GM18858 (cell line): ENCODE results near the gene DNA2.

Source experiments
- ATAC-seq: cut with Tn5 transposase; IDR thresholded peaks from one replicate; pipeline ENCODE4 v1.9.1; 2021; ENCODE audit not compliant: unreplicated experiment

The DNA2 gene

DNA sequence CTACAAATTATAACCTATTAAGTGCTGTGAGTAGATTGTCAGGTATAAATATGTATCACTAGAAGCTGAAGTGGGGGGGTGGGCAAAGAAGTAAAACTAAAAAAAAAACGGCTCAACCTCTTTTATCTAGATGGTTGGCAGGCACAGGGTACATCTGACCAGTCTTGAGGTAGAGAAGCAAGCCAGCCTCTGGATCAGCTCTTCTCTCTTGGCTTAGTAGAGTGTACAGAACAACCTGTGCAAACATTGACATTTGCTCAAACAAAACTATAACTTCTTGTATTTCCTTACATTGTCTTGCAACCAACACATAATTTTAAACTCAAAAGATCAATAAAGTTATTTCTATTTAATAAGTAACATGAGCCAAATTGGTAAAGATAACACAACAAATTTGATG, 25.6 kb downstream of the DNA2 start:
- no peak for ATAC-seq

DNA sequence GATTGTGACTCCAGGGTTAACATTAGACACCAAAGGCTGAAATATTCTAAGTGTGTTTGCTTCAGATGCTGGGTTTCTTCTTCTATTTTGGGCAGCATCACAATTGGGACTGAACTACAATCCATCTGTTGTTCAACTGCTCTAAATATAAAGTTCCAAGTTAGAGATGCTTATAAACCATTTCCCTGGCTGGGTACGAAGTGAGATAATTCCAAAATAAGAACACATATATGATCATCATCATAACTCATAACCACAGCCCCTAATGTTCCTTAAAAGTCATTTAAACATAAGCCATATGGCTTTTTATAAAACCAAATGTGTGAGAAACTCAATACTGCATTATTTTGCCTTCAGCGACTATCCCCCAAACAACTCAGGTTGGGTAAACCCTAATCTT, 28.8 kb downstream of the DNA2 start:
- no peak for ATAC-seq

DNA sequence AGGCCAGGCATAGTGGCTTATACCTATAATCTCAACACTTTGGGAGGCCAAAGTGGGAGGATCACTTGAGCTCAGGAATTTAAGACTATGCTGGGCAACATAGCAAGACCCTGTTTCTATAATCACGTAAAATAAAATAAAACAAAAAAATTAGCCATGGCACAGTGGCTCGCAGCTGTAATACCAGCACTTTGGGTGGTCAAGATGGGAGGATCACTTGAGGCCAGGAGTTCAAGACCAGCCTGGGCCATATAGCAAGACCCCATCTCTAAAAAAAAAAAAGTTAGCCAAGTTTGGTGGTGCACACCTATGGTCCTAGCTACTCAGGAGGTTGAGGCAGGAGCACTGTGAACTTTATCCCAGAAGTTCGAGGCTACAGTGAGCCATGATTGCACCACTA, 30.9 kb downstream of the DNA2 start:
- no peak for ATAC-seq

DNA sequence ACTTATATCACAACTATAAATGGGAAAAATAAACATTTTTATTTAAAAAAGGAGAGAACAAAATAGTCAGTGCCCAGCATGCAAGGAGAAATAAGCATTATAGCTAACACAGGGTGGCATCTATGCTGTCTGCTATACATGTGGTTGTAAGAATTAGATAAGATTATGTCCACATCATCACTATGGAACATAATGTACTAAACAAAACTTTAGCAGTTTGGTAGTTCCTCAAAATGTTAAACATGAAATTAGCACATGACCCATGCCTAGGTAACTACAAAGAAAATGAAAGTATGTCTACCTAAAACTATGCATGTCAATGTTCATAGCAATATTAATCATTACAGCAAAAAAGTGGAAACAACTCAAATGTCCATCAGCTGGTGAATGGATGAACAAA, 36.0 kb downstream of the DNA2 start:
- ATAC-seq, result no peak

DNA sequence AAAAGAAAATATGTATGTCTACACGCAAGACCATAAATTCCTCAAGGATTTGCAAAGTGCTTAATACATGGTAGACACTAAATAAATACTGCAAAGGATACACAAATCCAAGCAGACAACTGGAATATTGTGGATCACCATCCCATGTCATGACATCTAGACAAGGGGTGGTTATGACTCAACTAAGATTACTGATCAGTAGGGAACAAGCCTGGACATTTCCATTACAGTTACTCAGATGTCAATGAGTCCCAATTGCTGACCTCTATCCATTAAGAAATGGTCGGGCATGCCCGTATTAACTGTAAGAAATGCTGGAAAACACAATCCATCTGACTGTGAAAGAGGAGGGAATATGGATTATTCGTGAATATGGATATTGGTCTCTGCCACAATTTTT, 37.1 kb downstream of the DNA2 start:
- ATAC-seq, result no peak

DNA sequence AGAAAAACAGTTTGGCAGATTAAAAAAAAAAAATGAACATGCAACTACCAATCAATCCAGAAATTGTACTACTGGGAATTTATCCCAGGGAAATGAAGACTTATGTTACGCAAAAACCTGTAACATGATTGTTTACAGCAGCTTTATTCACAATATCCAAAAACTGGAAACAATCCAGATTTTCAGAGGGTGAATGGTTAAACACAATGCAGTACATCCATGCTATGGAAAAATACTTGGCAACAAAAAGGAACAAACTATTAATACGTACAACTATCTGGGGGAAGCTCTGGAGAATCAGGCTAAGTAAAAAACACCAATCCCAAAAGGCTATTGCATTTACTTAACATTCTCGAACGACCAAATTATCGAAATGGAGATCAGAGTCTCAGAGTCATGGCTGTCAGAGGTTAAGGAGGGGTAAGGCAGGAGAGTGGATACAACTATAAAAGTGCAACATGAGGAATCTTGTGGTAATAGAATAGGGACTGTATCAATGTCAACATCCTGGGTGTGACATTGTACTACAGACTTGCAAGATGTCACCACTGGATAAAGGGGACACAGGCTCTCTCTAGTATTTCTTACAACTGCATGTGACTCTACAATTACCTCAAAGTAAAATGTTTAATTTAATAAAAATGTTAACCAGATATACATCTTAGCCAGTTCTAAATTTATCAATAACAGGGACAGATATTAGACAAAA, 43.2 kb downstream of the DNA2 start:
- no peak for ATAC-seq

DNA sequence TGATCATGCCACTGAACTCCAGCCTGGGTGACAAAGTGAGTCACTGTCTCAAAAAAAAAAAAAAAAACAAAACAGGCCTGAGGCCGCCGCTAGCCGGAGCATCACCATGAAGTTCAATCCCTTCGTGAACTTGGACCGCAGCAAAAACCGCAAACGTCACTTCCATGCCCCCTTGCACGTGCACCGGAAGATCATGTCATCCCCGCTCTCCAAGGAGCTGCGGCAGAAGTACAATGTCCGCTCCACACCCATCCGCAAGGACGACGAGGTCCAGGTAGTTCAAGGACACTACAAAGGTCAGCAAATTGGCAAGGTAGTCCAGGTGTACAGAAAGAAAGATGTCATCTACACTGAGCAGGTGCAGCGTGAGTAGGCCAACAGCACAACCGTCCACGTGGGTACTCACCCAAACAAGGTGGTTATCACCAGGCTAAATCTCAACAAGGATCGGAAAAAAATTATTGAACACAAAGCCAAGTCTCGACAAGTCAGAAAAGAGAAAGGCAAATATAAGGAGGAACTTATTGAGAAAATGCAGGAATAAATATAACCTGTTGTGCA, 47.2 kb downstream of the DNA2 start:
- ATAC-seq, result no peak

DNA sequence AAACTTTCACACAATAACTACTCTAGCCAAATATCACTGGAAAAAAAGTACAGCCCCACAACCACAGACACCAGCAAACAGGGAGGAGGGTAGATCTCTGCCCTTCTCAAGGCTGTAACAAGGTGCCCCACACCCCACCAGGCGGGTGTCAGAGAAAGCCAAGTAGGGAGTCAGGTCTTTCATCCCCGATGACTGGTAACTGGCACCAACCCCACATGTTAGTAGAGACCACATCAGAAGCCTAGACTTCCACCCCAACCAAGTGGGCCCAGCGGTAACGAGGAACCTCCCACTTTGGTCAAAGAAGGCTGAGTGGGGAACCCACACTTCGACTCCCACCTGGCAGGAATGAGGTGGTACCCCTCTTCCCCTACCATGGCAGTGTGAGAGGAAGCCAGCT, 48.3 kb downstream of the DNA2 start:
- ATAC-seq, result no peak

DNA sequence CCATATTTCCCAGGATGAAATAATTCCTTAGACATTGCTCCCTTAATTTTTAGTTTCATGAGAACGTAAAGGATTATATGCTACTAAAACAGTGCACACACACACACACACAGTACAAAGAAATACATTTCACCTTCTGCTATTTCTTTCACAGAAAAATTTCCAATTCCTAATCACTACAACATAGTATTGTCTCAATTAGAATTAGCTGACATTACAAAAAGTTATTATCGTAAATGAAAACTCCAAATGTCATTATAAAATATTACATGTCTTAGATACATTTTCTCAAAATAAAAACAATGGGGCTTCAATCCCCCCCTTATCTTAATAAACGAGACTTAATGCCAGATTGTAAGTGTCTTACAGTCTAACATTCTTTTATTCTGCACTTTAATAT, 52.4 kb downstream of the DNA2 start:
- ATAC-seq, result no peak

DNA sequence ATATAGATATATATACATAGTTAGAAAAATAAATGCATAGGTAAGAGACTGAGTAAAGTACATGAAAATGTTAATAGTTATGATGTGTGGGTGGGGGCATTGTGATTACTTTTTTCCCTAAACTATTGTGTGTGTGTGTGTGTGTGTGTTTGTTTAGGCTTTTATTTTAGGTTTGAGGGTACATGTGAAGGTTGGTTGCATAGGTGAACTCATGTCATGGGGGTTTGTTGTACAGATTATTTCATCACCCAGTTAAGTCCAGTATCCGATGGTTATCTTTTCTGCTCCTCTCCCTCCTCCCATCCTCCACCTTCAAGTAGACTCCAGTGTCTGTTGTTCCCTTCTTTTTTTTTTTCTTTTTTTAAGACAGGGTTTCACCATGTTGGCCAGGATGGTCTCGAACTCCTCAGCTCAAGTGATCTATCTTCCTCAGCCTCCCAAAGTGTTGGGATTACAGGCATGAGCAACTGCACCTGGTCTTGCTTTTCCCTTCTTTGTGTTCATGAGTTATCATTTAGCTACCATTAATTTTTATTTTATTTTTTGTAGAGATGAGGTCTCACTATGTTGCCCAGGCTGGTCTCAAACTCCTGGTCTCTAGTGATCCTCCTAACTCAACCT, 62.8 kb downstream of the DNA2 start:
- ATAC-seq, result no peak

DNA sequence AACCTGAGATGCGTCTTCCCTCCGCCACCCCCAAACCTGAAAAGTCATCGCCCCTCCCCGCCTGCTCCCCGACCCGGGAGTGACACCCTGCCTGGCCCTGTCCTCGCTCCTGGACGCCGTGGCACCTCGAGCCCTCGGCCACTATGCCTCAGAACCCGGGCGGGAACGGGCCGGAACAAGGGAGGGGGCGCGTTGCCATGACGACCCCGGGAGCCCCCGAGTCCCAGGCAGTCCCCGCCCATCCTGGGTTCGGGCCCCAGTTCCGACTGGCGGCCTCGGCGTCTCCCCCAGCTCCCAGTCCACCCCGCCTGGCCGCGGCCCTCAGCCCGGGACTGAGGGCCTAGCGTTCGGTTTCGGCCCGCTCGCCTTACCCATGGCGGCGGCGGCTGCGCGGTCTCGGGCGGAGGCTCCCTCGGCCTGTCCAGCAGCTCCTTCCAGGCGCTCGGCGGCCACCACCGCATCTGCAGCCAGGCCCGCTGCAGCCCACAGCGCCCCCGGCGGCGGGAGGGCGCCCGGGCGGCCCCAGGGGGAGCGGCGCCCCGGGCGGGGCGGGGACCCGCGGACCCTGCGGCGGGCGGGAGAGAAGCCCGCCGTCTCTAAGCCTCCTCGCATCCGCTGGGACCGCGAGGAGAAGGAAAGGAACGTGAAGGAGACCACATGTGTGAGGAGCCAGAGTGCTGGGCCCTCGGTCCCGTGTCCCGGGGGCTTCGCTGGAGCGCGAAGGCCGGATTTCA, 64.8 kb downstream of the DNA2 start, which contains the start of gene RUFY2:
Gene RUFY2 (minus strand): TSS at position 463 of the 734 bp plus-strand sequence. CDS start 88 bp downstream, at position 375.
- ATAC-seq, result peak; percentile 90

DNA sequence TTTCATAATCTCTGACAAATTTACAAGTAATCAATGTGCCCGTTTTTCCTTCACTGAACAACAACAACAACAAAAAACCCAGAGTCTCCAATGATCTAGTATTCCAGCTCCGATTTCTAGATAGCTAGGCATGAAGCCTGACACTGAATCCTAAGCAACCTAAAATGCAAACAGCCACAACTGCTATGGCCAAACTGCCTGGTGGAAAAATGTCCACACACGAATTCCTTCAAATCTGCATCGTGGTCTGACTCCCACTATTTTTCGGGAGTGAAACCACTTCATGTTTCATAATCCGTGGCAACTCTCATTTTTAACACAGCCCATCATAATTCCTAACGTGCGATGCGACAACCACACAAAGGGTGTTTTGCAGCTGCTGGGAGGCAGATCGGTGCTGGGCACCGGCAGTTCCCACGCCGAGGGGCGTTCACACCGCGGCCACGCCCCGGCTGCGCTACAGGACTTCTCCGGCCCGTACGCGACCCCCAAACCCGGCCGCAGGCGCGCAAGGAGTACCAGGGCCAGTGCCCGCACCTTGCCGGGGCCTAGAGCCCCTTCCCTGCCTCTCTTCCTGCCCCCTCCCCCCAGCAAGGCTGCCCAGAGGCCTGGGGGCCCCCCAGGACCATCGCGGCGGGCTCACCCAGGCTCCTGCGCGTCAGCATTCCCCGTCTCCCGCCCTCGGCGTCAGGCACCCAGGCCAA, 65.5 kb downstream of the DNA2 start:
- ATAC-seq, result peak; percentile 11

DNA sequence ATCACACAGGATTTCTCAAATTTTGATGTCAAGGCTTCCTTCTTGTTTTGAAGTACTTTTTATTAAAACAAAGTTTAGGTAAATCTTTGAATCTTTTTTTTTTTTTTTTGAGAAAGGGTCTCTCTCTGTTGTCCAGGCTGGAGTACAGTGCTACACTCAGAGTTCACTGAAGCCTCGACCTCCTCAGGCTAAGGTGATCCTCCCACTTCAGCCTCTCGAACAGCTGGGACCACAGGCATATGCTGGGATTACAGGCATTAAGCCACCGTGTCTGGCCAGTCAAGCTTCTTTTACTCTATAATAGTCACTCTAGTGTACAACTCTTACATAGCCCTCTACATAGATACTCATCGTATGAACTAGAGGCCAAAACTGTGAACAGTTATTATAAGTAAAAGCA, 68.1 kb downstream of the DNA2 start:
- no peak for ATAC-seq

DNA sequence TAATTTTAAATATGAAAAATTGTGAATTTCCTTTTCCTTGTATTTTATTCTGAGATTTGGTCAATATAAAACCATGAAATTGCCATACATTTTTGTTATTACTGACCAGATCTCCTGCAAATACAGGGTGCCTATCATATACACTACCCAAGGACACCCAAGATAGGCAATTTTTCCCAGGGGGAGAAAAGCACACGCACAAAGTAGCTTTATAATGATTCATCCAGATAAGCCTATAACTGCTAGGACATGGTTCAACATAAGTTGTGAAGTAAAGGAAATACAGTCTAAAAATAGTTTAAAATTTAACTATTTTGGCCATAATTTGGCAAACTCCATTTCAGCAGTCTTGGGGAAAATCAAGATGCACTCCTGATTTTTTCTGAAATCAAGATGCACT, 69.5 kb downstream of the DNA2 start:
- no peak for ATAC-seq

DNA sequence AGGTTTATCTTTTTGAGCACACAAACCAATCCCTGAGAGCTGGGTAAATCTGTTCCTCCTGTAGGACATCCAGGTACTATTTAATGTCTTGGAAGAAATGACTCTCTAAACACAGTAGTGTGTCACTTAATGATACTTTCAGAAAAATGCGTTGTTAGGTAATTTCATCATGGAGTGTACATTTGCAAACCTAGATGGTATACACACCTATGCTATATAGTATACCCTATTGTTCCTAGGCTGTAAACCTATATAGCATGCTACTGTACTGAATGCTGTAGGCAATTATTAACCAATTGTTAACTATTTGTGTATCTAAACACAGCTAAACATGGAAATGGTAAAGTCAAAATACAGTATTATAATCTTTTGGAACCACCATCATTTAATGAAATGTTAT, 74.8 kb downstream of the DNA2 start:
- ATAC-seq, result no peak

DNA sequence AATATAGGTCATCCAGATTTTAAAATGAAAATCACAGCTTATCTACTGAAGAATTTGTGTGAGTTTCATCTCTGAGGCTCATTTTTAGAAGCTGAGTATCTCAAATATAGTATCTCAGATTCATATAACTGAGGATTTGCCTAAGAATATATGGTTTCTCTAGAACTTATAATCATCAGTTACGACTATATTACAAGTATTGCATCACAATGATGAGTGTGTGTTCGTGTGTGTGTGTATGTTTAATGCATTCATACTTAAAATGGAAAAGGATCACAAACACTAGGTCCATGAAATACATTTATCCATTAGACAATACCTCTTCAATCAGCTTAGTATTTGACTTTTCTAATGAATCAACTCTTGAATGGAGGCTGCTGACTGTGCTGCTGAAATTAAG, 86.0 kb downstream of the DNA2 start:
- ATAC-seq, result no peak

DNA sequence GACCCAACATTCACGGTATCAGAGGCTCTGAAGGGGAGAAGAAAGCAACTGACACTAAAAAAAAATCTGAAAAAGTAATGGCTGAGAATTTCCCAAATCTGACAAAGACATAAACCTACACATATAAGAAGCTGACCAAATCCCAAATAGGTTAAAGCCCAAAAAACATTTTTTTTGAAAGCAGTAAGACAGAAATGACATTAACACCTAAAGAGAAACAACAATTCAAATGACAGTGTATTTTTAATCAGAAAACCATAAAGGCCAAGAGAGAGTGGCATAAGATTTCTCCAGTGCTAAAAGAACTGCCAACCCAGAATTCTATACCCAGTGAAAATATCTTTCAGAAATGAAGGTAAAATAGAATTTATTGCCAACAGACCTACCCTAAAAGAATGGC, 100.2 kb downstream of the DNA2 start:
- no peak for ATAC-seq

DNA sequence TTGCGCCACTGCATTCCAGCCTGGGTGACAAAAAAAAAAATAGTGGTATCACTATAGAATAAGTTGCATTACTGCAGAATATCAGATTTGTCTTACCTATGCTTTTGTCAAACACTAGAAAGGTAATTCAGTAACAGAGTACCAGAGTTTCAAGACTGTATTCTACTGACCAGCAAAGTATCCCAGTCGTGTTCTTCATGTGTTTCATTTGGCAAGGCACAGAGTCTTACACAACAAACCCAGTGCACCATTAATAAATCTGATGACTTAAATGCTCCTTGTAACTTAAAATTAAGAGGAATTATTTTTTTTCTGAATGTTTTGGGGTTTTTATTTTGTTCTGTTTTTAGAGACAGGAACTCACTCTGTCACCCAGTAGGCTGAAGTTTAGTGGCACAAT, 104.7 kb downstream of the DNA2 start:
- no peak for ATAC-seq

DNA sequence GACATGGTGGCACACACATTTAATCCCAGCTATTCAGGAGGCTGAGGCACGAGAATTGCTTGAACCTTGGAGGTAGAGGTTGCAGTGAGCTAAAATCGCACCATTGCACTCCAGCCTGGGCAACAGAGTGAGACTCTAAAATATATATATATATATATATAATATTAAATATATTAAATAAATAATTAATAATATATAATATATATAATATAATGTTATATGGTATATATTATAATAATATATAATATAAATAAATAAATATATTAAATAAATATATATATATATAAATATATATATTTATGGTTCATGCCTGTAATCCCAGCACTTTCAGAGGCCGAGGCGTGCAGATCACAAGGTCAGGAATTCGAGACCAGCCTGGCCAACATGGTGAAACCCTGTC, 105.2 kb downstream of the DNA2 start:
- no peak for ATAC-seq

DNA sequence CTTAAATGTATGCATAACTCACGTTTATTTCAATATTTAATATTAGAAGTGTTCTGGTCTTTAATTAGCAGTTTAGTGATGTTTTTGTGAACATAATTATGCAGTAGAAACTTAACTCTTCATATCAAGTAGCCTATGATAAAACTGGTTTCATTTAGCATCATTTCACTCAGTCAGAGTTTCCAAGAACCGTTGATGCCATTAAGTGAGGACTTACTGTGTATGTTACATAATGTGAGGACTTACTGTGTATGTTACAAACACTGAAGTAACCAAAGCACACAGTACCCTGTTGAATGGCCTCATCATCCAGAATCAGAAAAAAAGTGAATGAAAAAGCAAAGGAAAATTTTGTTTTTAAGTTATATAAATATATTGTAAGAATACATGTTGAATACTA, 106.2 kb downstream of the DNA2 start:
- ATAC-seq, result no peak

DNA sequence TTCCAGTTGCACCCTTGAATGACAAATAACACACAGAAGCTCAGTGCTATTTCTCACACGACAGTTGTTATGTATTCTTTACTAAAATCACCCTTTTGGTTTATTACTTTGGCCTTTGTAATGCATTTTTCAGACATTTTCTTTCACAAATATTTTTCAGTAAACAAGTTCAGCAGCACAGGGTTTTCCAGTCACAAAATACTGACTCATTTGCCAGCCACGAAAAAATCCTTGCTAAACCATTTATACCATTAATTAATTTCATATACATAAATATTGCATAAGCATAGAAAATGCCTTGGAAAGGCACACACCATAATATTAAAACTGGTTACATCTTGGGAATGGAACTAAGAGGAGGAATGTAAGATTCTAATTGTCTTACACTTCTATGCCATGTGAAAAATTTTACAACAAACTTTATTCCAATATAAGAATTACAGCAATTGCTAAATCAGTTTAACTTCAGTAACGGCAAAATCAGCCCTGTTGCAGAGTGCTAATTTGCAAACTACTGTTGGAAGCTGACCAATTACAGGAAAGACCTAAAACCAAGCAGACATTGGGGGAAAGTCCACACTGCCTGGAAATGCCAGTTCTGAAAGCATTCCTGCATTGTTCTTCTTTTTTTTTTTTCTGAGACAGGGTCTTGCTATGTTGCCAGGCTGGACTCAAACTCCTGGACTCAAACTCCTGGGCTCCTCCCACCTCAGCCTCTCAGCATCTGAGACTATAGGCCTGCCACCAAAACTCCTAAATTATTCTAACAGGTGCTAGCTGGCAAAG, 107.5 kb downstream of the DNA2 start:
- no peak for ATAC-seq
